RWPE1 (cell line): ENCODE results near the gene RAB6B.

Source experiments
- CTCF ChIA-PET: fragments of 350-600 bp; sonication (Branson Sonifier 250); formaldehyde crosslinking; extraction: SDS; loops from one replicate; lab custom pipeline; 2021; lab: Yijun Ruan, JAX
- POLR2A ChIA-PET: fragments of 400-600 bp; formaldehyde crosslinking; extraction: SDS; loops from one replicate; lab custom pipeline; 2020; ENCODE audit warnings: antibody characterized with exemption; ENCODE audit not compliant: low non-redundant PET; lab: Yijun Ruan, JAX
- DNase-seq: peaks from one replicate; pipeline ENCODE4 v3.0.0; 2012; ENCODE audit warnings: low spot score
- H3K27ac ChIP-seq: fragments of 450-650 bp; 2 replicates; pipeline ENCODE4 v1.5.1; 2017
- CTCF ChIP-seq: fragments of 450-650 bp; conservative IDR thresholded peaks from 2 replicates; pipeline ENCODE4 v1.5.1; 2017; ENCODE audit warnings: low read depth, mild to moderate bottlenecking

RAB6B gene

GRCh38 chr3:133877221-133877620 is 18.5 kb downstream of the RAB6B start:
- no peak for DNase-seq
- no peak overlapping the region for H3K27ac ChIP-seq
- POLR2A ChIA-PET = no interaction called here
- CTCF ChIA-PET = no interaction called here
- no peak for TF ChIP-seq CTCF

- DNase-seq = no peak
- POLR2A ChIA-PET = no interaction called here
- H3K27ac ChIP-seq = no peak overlapping the region
- TF ChIP-seq CTCF = no peak
- CTCF ChIA-PET = interaction anchor here (0.5 to 0.7 kb wide), 3 partner anchors 31 to 373 kb away, joined by 3 to 5 read pairs (median 4); no protein-coding TSS in a partner anchor
Measured at GRCh38 chr3:133874761-133875438, 20.8 kb downstream of the RAB6B start.

- H3K27ac ChIP-seq = no peak overlapping the region
- TF ChIP-seq CTCF = no peak
- ChIA-PET CTCF (no interaction called here), POLR2A (no interaction called here)
- no peak for DNase-seq
Measured at GRCh38 chr3:133874344-133874743, 21.3 kb downstream of the RAB6B start.

- POLR2A ChIA-PET = no interaction called here
- no peak overlapping the region for H3K27ac ChIP-seq
- no peak for TF ChIP-seq CTCF
- CTCF ChIA-PET = no interaction called here
- DNase-seq = no peak
Measured at GRCh38 chr3:133872781-133873180, 22.9 kb downstream of the RAB6B start.

GRCh38 chr3:133872161-133872560 is 23.5 kb downstream of the RAB6B start:
- CTCF ChIA-PET = interaction anchor here (0.7 kb wide), 1 partner anchor 36 kb away, joined by 3 read pairs; no protein-coding TSS in a partner anchor
- no peak for TF ChIP-seq CTCF
- H3K27ac ChIP-seq = no peak overlapping the region
- DNase-seq = no peak
- POLR2A ChIA-PET = no interaction called here

- TF ChIP-seq CTCF = no peak
- no peak overlapping the region for H3K27ac ChIP-seq
- POLR2A ChIA-PET = no interaction called here
- CTCF ChIA-PET = interaction anchor here (0.6 to 0.7 kb wide), 2 partner anchors 35 to 342 kb away, joined by 3 read pairs; no protein-coding TSS in a partner anchor
- no peak for DNase-seq
Measured at GRCh38 chr3:133871368-133872090, 24.2 kb downstream of the RAB6B start.
